GM18868 (cell line): Measurements from ENCODE around the gene BAHCC1.

Experiments
- ATAC-seq: cut with Tn5 transposase; IDR thresholded peaks from one replicate; pipeline ENCODE4 v1.9.1; 2021; ENCODE audit warnings: mild to moderate bottlenecking, moderate library complexity; ENCODE audit not compliant: unreplicated experiment

Gene BAHCC1

DNA sequence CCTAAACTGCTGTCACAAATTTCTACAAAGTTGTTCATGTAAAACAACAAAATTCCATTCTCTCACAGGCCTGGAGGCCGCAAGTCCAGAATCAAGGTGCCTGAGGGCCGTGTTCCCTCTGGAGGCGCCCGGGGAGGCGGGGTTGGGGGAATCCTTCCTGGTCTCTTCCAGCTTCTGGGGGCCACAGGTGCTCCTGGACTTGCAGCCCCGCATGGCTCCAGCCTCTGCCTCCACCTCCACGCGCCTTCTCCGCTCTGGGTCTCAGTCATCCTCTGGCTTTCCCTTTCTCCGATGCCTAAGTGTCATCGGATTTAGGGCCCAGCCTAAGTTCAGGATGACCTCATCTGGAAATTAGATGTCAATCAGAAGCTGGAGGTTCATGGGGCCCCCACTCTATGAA, 28.6 kb upstream of the BAHCC1 start:
- no peak for ATAC-seq

DNA sequence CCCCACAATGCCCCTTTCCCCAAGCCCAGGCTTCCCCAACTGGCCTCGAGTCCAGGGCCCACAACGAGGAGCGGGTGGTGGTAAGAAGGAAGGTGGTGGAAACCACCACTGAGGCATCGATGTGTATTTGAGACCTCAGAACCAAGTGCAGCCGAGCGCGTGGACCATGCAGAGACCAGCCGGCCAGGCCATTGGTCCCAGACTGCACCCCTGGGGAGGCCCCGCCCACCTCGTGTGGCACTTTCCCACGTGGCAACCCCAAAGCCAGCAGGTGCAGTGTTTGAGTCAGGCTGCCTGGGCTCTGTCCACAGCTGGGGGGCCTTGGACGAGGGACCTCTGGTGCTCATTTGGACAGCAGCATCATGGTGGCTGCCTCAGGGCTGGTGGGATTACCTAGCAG, 28.1 kb upstream of the BAHCC1 start:
- ATAC-seq: no peak

DNA sequence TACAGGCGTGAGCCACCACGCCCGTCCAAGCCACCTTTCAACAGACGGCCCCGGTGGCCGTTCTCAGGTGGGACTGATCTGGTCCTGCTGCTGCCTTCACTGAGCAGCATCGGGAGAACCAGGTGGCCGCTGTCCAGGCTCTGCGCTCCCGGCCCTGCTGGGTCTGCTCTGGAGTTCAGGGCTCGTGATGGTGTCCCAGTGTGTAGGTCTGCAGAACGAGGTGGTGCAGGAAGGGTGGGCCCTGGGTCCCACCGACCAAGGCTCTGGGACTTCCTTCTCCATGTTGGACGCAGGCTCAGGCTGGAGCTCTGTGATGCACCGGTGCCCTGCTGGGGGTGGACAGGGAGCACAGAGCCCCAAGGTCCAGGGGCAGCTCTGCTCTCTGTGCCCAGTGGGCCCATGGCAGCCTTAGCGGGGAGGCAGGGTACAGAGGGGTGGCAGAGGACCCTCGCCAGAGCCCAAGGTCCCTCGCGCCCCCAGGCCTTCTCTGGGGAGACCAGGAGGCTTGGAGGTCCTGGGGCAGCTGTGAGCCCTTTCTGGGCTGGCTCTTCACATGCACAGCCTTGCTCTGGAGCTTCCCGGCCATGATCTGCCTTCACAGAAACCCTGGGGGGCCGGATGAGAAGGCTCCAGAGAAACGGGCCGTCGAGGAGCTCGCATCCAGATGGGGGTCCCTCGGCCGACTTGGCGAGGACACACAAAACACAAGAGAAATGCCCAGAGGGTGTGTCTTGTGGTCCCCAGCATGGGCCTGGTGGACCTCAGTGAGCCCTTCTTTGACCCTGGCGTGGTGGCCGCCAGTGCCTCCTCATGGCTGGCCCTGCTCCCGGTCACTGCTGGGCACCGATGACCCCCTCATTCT, 26.9 kb upstream of the BAHCC1 start:
- ATAC-seq: no peak

DNA sequence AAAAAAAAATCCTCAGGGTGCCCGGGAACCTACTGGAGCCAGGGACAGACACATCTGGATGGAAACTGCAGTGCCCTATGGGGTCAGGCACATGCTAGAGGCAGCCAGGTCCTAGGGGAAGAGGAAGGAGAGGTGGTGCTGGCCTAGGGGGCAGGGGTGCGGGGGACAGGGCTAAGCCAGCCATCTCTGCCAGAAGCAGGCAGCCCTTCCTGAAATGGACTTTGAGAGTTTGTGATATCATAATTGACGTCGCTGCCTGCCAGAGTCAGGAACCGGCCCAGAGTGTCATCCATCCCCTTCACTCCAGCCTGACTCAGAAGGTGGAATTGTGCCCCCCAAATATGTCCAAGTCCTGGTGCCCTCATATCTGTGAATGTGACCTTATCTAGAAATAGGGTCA, 25.0 kb upstream of the BAHCC1 start:
- no peak for ATAC-seq

DNA sequence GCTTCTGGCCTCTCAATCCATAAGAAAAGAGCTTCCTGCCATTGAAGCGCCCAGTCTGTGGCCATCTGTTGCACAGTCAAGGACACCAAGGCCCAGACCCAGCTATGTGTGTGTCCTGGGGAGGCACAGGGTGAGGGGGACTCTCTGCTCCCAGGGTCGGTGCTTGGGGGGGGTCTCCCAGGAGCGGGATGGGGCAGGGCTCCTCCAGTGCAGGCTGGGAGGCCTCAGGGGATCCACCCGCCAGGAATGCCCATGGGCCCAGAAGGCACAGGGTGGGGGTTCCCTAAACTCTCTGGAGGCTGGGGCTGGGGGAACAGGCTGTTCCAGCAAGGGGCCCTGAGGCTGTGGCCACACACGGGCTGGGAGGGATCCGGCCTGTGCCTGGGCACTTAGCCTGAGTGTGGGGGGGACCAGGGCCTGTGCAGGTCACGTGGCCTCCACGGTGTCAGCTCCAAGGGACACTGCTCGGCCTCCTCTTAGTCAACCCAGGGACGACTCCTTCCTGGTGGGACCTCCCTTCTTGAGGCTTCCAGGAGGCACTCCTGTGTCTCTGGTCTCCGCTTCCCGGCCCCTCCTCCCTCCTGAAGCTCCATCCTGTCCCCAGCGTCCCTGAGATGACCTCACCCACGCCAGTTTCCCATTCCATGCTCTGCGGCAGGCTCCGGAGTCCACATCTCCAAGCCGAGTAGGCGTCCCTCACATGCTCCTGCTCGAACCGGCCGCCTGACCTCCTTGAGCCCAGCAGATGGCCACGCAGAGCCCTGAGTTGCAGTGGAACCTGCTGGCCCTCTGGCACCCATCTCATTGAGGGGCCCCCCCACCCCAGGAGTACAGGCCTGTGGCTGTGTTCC, 23.1 kb upstream of the BAHCC1 start:
- no peak for ATAC-seq

DNA sequence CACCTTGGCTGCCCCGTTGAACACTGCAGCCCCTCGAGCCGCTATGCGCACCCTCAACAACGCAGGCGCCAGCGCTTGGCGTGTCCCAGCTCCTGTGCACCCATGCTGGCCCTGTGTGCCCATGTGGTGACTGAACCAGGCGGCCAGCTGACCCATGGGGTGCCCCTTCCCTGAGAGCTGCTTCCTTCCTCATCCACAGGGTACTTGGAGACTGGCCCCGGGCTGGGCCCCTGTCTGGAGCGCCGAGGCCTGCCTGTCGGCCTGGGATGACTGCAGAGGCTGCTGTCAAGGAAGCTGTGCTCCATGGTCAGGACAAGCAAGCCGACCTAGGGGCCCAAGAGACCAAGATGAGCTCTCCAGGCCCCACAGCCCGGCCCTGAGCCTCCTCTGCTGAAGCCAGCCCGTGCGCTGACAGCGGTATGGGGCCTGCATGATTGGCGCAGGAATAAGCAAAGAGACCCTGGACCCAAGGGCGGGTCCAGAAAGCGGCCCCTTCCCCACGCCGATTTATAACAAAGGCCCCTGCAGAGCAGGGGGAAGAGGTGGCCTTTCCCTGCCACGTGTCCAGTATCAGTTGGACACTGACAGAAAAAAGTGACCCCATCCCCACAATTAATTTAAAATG, 21.6 kb upstream of the BAHCC1 start:
- no peak for ATAC-seq

DNA sequence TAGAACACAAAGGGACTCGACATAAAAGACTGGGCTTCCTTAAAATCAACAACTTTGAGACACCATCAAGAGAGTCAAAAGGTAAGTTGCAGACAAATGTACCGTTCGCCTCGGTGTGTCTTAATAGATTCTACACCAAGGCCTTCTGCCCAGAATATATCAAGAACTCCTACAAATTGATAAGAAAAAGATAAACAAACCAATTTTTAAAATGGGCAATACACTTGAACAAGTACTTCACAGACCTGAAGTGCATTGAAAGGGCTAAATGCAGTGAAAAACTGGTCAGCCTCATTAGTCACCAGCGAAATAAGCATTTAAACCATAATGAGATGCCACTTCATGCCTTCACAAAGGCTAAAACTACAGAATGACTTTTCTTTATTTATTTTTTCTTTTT, 20.4 kb upstream of the BAHCC1 start:
- ATAC-seq: no peak

DNA sequence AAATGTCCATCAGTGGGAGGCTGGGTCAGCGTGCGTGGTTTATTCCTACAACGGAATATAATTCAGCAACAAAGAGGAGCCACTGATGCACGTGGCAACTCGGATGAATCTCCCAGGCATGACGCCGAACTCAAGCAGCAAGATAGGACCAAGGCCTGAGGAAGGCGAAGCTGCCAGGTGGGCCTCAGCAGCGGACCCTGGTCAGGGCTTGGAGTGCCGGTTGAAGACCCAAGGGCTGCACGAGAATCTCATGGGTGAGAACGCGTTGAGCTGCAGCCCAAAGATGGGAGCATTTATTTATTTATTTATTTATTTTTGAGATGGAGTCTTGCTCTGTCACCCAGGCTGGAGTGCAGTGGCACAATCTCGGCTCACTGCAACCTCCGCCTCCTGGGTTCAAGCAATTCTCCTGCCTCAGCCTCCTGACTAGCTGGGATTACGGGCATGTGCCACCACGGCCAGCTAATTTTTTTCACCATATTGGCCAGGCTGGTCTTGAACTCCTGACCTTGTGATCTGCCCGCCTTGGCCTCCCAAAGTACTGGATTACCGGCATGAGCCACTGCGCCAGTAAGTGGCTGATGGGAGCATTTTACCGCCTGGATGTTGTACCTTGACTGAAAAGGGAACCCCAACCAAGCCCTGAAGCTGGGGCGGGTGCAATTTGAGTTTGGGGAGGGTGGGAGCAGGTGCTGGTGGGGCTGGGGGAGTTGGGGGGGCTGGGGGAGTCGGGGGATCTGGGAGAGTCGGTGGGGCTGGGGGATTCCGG, 18.1 kb upstream of the BAHCC1 start:
- ATAC-seq: no peak

DNA sequence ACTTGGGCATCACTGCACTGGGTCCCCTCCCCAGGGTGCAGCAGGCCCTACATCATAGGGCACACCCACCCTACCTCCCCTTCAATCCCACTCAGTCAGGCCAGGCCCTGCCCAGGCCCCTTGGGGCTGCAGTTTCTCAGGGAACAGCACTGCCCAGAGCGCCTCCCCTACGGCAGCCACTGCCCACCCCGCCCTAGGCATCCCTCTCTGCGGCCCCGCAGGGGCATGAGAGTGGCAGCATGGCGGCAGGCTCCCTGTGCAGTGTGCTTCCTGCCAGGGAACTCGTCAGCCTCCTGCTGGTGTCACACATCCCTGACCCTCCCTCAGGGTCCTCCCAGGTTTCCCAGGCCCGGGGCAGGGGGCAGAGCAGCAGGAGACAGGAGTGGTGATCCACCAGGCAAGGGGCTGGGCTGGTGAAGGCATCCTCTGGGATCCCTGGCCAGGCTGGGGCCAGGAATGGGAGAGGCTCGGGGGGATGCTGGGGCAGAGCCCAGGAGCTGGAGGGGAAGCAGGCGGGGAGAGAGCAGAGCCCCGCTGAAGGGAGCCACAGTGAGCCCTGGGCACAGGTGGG, 16.2 kb upstream of the BAHCC1 start:
- ATAC-seq: no peak

DNA sequence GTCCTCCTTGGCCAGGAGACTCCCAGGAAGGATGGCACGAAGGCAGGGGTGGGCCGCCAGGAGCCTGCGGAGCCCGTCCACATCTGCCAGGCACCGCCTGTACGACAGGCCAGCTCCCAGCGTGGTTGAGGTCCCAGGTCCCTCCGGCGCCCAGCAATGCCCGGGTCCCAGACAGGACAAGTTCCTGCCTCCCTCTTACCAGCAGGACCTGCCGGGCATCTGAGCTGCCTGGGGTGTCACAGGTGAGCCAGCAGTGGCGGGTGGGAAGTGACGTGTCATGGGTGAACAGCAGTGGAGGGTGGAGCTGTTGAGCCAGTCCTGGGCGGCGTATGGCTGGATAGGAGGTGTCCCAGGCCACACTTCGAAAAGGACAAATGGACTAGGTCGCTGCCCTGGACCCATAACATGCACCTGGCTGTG, 15.7 kb upstream of the BAHCC1 start:
- no peak for ATAC-seq

DNA sequence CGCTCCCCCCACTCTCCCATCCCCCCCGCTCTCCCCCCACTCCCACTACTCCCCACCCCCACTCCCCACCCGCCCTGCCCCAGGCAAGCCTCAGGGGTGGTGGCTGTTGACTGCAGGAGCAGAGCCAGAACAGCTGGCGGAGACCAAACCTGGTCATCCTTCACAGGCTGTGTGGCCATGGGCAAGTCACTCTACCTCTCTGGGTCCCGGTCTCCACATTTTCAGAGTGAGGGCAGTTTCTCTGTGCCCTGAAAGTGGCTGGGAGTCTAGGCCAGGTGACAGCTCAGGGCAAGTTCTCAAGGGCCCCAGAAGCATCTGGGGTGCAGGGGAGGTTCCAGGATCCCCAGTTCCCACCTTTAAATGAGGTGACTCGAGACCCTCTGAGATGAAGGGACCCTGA, 15.1 kb upstream of the BAHCC1 start:
- no peak for ATAC-seq

DNA sequence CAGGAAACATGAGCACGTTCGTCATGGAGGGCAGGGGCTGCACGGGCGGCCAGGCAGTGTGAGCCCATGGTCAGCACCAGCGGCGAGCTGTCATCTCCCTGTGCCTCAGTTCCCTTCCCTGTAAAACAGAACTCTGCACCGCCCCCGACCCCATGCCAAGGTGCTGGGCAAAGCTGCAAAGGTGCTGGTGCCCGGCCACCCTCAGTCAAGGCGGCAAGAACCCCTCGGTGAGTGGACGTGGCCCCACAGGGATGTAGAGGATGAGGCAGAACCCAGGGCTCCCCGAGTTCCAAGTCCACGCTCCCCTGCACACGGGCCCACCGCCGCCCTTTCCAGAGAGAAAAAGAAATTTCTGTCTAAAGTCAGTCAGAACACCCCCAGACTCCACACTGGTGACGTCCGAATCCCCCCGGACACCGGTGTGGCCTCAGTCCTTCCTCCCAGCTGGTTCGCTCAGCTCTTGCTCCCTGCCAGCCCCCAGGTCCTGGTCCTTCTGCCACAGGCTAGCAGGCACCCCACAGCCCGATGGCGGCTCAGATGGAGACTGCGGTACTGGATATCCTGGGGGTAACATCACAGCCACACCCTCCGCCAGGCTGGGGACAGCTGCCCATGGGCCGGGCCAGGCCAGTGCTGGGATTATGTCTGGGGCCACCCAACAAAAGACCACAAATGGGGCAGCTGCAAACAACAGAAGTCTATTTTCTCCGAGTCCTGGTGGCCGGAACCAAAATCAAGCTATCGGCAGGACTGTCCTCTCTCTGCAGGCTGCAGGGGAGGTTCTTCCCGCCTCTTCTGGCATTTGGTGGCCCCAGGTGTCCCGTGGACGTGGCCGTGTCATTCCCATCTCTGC, 14.4 kb upstream of the BAHCC1 start:
- no peak for ATAC-seq

DNA sequence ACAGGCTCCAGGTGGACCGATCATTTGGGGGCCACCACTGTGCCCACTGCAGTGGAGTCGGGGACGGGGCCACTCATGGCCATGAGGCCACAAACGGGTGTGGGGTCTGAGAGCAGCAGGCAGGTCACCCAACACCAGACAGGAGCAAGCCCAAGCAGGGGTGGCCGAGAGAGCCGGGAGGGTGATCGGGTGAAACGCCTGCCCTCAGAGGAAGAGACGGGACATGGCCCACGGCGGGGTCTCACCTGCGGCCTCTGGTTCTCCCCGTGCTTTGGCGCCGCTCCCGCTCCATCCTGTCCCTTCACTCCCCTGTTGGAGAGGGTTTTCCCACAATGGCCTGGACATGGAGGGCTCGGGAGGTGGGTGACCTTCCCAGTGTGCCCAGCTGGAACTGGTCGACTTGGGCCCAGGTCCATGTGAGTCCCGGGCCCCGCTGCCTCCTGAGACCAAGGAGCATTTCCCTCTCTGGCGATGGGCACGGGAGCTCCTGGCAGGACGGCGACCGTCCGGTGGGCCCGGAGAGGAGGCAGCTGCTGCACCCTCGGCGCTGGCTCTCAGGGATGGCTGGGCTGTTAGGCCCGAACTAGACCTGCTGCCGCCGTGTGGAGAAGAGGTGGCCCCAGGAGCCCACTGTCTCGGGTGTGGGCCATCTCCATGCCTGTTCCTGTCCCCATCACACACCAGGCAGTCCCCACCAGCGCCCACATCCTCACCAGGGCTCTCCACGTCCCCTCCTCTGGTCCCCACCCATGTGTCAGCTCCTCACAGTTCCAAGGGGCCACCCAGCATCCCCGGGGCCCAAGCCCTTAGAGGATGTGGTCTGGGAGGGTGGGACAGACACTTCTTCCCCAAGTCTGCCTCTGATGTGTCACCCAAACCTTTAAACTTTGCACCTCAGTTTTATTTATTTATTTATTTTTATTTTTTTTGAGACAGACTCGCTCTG, 13.4 kb upstream of the BAHCC1 start:
- no peak for ATAC-seq

DNA sequence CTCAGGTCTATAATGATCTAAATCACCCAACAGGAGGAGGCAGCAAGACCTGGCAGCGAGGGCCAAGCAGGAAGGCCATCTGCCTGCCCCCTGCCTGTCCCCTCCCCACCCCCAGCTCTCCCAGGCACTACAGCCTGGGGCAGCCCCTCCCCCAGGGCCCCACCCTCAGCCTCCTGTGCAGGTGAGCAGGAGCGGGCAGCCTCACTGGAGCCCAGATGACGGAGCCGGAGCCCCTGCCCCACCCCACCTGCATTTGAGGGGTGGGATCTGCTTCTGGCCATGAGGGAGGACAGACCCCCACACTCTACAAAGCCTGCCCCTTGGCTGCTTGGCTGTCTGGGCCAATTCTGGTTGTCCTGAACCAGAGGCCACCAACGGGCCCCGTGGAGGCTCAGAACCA, 12.4 kb upstream of the BAHCC1 start:
- no peak for ATAC-seq

DNA sequence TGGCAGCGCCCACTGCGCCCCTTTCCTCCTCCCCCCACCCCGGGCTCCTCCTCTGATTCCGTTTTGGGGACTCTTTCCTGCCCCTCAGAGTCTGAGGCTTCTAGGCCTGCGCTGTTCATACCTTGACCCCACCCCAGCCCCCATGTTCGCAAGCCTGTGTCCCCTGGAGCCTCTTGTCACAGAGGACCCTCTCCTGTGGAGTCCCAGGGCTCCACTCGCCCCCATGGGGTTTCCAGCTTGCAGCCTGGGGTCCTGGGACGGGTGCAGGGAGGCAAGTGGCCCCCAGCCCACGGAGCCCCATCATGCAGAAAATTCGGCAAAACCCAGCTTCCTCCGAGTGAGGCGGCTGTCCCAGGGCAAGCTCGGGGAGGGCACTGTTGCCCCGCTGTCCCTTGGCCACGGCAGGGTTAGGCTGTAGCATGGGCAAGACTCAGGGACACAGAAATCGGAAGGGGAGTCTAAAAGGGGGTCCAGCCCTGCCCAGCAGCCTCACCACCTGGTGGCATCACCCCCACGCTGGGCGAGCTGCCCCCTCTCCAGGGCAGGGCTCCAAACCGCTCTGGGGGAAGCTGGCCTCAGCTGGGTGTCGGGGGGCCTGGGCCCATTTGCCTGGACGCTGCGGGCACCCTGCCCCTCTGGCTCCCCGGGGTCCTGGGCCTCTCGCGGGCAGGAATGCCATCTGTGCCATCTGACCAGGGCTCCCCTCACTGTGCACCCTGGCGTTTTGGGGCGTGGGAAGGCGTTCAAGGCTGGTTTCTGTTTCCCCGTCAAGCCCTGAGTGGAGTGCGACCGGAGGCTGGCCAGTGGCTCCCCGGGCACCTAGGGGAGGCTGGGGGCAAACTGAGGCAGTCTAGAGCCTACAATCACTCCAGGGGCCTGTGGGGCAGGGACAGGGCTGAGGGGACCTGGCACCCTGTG, 11.5 kb upstream of the BAHCC1 start:
- ATAC-seq: no peak

DNA sequence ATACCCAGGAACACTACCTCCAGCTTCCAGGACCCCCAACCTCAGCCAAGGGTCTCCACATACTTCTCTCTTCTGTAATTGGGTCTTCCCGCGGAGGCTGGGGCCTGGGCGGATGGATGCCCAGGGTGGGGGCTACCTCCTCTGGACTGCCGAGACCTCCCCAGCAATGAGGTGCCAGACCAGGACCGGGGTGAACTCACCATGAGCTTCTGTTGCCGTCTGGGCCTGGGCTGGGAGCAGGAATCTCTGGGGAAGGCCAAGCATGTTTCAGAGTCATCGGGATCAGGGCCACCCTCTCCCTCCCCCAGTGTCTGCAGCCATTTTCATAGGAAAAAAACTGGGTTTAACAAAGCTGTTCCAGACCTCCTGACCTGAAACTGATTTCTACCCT, 10.3 kb upstream of the BAHCC1 start:
- ATAC-seq: no peak

DNA sequence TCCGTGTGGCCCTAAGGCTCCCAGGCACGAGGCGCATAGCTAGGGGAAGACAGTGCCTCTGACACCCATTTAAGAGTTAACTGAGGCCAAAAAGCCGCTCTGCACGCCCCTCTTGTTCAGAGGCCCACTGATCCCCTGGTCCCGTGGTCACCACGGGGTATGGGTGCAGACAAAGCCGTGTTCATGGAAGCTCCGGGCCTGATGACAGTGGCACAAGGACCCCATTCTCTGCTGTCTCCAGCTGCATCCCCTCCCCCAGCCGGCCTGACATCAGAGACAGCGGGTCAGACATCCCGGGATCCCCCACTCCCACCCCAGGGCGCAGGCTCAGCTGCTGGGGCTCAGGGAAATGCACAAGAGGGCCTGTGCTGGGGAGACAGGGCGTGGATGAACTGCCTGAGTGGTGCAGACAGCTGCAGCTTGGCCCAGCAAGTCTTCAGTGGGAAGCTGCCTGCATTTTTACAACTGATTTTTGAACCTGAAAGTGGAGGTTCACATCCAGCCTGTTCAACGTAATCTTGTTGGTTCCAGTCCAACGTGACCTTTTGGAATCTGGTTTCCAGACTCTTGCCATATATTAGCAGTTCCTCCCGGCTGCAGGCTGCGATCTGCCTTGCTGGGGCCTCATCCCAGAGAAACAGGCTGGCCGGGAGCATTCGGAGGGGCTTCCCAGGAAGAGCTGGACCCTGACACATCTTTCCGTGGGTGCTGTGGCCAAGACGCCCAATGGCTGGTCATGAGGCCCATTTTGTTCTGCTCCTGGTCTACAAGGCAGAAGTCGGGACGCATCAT, 9.7 kb upstream of the BAHCC1 start:
- no peak for ATAC-seq
